ENCODE results near the gene FRY. TPM values are rescaled to one million over a fixed set of nuclear protein-coding genes. Genes with fewer than 3 reads are reported as not detected.

FRY gene
- total RNA-seq, 4 donors from 2014 or later: 99.5 to 285 (median 158) TPM

- Histone ChIP-seq H3K36me3 (peaks cover 0 to 20% of the 10 kb centered on the region in 2 donors), H3K27ac (peak overlapping the region in 1 of 4 donors; percentile 38), H3K27me3 (no peaks in the 10 kb centered on the region), H3K9me3 (no peaks in the 10 kb centered on the region), H3K4me1 (peaks cover 10 to 32% (median 11%) of the 10 kb centered on the region in 3 donors), H3K4me3 (no peak overlapping the region)
- 15 to 31% methylated on average over 2 of the region's 2 CpGs for WGBS, 2 donors (ENCODE audit: low coverage in 1 of 2)
- ATAC-seq: peak; percentile 80
- TF ChIP-seq EP300 (IDR thresholded peaks at IDR 0.05) (no peak), POLR2A (IDR thresholded peaks at IDR 0.05) (no peak), CTCF (IDR thresholded peaks at IDR 0.05) (peak; percentile 44 to 78 (median 74)), POLR2AphosphoS5 (IDR thresholded peaks at IDR 0.05) (no peak)
Observed at GRCh38 chr13:32246468-32246867, 214.9 kb downstream of the FRY start.

GRCh38 chr13:32247887-32248286, 216.3 kb downstream of the FRY start:
- Histone ChIP-seq H3K4me1 (peaks cover 10 to 38% (median 11%) of the 10 kb centered on the region in 3 donors), H3K27me3 (no peaks in the 10 kb centered on the region), H3K4me3 (no peak overlapping the region), H3K27ac (peak overlapping the region; percentile 18 to 38 (median 32)), H3K36me3 (peaks cover 0 to 20% of the 10 kb centered on the region in 2 donors), H3K9me3 (no peaks in the 10 kb centered on the region)
- ATAC-seq: no peak
- TF ChIP-seq POLR2AphosphoS5 (IDR thresholded peaks at IDR 0.05) (no peak), CTCF (IDR thresholded peaks at IDR 0.05) (no peak), POLR2A (IDR thresholded peaks at IDR 0.05) (no peak), EP300 (IDR thresholded peaks at IDR 0.05) (no peak)
- WGBS, 2 donors (ENCODE audit: low coverage in 1 of 2): 0% methylated on average over 1 of the region's 1 CpG; no CpG with 5 or more reads in 1 of the 2 donors

- TF ChIP-seq CTCF (IDR thresholded peaks at IDR 0.05) (no peak), EP300 (IDR thresholded peaks at IDR 0.05) (no peak), POLR2A (IDR thresholded peaks at IDR 0.05) (no peak), POLR2AphosphoS5 (IDR thresholded peaks at IDR 0.05) (no peak)
- H3K4me1 ChIP-seq: peaks cover 10 to 47% (median 14%) of the 10 kb centered on the region in 3 donors
Observed at GRCh38 chr13:32248801-32249200, 217.2 kb downstream of the FRY start.

GRCh38 chr13:32252812-32253438, 221.4 kb downstream of the FRY start:
- Histone ChIP-seq H3K4me1 (peaks cover 0 to 36% (median 9%) of the 10 kb centered on the region in 3 donors), H3K36me3 (peaks cover 0 to 14% of the 10 kb centered on the region in 2 donors), H3K9me3 (no peaks in the 10 kb centered on the region), H3K27me3 (no peaks in the 10 kb centered on the region), H3K4me3 (no peak overlapping the region), H3K27ac (peak overlapping the region; percentile 85 to 97 (median 88))
- TF ChIP-seq CTCF (IDR thresholded peaks at IDR 0.05) (no peak), POLR2AphosphoS5 (IDR thresholded peaks at IDR 0.05) (no peak), POLR2A (IDR thresholded peaks at IDR 0.05) (no peak), EP300 (IDR thresholded peaks at IDR 0.05) (no peak)
- no peak for ATAC-seq
- 69 to 74% methylated on average over 4 of the region's 4 CpGs for whole genome bisulfite sequencing, 2 donors (ENCODE audit: low coverage in 1 of 2)

More at GRCh38 chr13:32248801-32249200, 217.2 kb downstream of the FRY start:
- no peak overlapping the region for H3K4me3 ChIP-seq
- no peak for ATAC-seq
- WGBS, 2 donors (ENCODE audit: low coverage in 1 of 2): 90% methylated on average over 3 of the region's 3 CpGs; no CpG with 5 or more reads in 1 of the 2 donors
- no peak overlapping the region for H3K27ac ChIP-seq
- no peaks in the 10 kb centered on the region for H3K27me3 ChIP-seq
- H3K36me3 ChIP-seq: peaks cover 0 to 20% of the 10 kb centered on the region in 2 donors
- H3K9me3 ChIP-seq: no peaks in the 10 kb centered on the region

- 32 to 42% methylated on average over 12 to 14 of the region's 14 CpGs for WGBS, 2 donors (ENCODE audit: low coverage in 1 of 2)
- no peak for TF ChIP-seq CTCF (IDR thresholded peaks at IDR 0.05)
- peak; percentile 32 to 41 for TF ChIP-seq POLR2A (IDR thresholded peaks at IDR 0.05)
- TF ChIP-seq EP300 (IDR thresholded peaks at IDR 0.05): no peak
- TF ChIP-seq POLR2AphosphoS5 (IDR thresholded peaks at IDR 0.05): peak; percentile 86
- ATAC-seq: peak; percentile 67
- Histone ChIP-seq H3K27ac (peak overlapping the region; percentile 85 to 97 (median 88)), H3K4me3 (peak overlapping the region; percentile 46 to 93), H3K36me3 (peaks cover 0 to 14% of the 10 kb centered on the region in 2 donors), H3K4me1 (peaks cover 0 to 39% (median 8%) of the 10 kb centered on the region in 3 donors), H3K27me3 (no peaks in the 10 kb centered on the region), H3K9me3 (no peaks in the 10 kb centered on the region)
Observed at GRCh38 chr13:32253911-32254399, 222.4 kb downstream of the FRY start.

Data from gastroesophageal sphincter (tissue), 4 donors.